Medulla oblongata (tissue), 1 donor: ENCODE data around the gene AZU1.

Experiments used
- DNase-seq: peaks from one replicate; pipeline ENCODE4 v3.0.0-alpha.2; 2015; ENCODE audit errors: extremely low spot score

The AZU1 gene, protein sequence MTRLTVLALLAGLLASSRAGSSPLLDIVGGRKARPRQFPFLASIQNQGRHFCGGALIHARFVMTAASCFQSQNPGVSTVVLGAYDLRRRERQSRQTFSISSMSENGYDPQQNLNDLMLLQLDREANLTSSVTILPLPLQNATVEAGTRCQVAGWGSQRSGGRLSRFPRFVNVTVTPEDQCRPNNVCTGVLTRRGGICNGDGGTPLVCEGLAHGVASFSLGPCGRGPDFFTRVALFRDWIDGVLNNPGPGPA

DNA sequence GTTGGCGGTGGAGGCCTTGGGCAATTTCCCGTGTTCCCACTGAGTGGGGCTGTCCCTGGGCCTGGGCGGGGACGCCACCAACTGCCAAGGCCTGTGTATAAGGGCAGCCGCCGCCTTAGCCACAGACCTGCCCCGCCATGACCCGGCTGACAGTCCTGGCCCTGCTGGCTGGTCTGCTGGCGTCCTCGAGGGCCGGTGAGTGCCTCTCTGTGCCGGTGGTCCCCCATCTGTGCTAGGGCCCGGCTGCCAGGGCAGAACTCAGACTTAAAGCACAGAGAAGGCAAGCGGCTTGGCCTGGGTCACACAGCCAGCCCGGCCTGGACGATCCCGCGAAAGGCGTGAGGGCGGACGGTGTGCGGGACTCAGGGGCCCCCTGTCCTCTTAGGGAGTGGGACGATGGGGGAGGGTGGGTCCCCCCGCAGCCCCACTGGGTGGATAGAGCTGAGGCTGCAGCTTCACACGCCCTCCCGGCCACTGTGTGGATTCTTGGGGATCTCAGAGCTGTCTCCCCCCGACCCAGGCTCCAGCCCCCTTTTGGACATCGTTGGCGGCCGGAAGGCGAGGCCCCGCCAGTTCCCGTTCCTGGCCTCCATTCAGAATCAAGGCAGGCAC, at the start of gene AZU1:
AZU1 (plus strand) TSS at position 128 of the 612 bp plus-strand sequence; CDS start at position 138, 10 bp downstream.
- no peak for DNase-seq

DNA sequence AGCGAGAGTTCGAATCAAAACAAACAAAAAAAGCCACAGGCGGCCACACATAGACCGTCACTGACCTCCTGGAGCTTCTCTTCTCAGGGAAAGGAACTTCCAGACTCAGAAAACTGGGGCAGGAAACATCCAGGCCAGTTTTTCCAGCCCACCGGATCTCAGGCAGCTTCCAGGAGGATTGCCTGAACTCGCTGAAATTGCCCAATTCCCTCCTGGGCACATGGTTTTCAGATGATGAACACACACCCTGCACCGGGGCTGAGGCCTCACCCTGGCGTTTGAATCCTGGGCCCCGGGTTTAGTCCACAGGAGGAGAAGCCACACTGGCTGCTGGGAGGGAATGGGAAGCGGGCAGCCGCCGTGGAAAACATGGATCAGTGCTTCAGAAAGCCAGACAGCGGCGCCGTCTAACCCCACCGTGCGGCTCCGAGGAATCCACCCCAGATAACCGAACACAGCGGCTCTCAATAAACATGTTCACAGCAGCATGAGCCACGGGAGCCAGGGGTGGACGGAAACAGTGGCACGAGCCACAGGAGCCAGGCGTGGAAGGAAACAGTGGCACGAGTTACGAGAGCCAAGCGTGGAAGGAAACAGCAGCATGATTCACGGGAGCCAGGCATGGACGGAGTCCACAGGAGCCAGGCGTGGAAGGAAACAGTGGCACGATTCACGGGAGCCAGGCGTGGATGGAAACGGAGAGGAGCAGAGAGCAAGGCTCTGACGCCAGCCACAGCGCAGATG, 48.6 kb upstream of the AZU1 start:
- no peak for DNase-seq

DNA sequence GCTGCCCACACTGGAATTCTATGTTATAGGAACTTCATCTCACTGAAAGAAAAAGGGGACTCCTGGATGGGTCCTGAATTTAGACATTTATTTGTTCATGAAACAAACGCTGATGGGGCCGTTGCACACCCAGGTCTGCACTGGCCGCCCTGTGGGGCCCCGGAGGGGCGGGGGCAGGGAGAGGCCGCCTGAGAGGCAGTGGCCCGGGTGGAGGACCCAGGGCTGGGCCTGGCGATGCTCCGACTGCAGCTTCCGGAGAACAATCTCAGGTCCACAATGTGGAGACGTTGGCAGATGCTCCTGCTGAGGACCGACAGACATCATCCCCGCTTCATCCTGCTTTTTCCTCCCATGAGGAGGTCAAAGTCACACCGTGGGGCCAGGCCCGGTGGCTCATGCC, 46.7 kb upstream of the AZU1 start:
- no peak for DNase-seq

DNA sequence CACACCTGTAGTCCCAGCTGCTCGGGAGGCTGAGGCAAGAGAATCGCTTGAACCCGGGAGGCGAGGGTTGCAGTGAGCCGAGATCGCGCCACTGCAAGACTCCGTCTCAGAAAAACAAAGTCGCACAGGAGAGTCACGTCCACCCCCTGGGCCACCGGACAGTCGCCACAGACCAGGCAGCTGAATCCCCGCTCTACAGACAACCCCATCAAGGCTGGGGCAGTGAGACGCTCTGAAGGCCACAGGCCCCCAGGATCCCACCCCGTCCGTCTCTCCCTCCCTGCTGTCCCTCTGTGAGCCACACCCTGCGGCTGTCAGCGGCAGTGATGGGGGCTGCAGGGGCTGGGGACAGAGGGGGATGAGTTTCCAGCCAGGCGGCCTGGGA, 45.8 kb upstream of the AZU1 start:
- DNase-seq: no peak

DNA sequence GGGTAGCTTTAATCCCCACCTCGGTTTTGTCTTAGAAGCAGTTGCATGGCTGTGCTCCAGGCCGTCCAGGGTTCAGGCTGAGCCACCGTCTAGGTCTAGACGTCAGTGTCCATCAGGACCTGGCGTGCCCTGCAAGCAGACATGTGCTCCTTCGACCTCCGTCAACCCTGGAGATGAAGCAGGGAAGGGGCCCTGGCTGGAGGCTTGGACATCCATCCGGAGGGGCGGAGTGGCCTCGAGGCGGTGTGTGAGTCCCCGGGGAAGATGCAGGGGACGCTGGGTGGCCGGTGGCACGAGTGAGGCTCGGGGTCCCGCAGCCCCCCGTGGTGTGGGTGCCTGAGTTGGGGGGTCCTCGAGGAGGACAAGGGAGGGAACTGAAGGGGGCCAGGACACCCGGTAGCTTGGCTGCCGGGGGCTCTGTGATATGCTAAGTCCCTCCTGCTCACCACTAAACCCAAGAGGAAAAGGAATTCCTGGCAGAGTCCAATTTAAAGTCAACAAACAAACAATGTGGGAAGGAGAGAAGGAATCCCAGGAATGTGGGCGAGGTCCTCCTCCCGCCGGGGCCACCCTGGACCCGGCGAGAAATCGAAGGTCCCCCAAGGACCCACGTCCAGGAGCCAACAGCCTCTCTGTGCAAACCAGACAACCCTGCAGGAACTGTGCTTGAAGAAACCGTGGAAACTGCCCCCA, 45.3 kb upstream of the AZU1 start:
- no peak for DNase-seq

DNA sequence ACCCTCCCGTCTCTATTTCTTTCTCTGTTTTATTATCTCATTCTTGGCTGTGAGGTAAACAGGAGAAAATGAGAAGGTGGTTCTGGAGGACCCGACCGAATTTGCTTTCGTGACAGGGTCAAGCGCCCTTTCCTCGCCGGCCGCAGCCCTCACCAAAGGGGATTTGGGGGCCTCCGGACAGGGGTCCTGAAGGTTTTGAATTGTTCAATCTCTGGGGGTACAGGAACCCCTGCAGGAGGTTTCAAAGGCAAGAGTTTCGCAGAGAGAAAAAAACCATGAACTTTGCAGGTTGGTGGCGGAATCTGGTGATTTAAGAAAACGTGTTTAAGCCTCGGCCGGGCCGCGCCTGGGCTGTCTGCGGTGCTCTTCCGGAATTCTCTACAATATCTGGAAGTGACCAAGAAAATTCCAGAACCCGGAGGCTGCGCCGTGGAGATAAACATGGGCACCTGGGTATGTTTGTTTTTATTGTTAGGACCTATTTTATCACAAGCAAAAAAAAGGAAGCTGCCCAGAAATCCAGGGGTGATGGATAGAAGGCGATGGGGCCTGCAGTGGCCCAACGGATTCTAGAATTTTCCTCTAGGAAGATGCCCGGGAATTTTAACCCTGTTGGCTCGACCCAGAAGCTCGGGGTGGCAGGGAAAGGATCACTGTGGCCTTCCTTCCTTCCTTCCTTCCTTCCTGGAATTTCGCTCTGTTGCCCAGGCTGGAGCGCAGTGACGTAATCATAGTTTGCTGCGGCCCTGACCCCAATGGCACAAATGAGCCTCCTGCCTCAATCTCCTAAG, 44.6 kb upstream of the AZU1 start:
- DNase-seq: no peak

DNA sequence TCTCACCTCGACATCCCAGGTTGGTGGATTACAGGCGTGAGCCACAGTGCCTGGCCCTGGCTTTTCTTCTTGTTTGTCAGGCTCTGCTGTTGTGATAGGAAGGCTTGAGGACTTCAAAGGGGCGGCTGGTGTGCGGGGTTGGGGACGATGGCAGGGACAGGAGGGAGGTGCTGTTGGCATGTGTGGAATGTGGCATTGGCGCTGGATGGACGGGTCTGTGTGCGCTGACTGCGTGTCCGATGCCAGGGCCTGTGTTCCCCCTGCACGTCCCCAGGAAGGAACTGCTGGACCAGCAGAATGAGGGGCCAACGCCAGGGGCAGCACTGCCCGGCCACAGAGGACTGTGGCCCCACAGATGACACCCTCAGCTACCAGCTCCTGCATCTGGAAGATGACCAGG, 43.1 kb upstream of the AZU1 start:
- DNase-seq: no peak

DNA sequence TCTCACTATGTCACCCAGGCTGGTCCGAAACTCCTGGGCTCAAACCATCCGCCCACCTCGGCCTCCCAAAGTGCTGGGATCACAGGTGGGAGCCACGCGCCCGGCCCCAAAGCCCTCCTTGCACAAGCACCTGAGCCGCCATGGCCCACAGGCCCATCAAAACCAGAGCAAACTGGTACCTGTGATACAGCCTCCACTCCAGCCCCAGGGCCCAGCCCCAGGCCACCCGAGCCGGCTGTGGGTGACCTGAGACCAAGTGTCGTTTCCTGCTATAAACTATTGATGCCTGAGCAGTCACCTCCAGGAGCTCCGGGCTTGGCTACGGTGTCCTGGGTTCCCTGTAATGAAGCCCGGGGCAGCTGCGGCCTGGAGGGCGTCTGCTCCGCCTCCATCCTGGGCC, 40.1 kb upstream of the AZU1 start:
- DNase-seq: no peak

DNA sequence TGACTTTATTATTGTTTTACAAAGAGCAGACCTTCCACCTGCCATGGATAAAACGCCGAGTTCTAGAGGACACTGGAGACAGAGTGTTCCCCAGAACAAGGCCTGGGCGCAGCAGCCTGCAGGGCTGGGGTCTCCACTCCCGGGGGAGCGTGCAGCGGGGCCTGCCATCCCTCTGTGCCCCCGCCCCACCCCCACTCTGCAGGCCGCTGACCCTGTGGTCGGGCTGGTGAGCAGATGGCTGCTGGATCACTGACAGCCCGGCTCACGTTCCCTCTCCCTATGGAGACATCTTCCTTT, 39.0 kb upstream of the AZU1 start:
- DNase-seq: no peak

DNA sequence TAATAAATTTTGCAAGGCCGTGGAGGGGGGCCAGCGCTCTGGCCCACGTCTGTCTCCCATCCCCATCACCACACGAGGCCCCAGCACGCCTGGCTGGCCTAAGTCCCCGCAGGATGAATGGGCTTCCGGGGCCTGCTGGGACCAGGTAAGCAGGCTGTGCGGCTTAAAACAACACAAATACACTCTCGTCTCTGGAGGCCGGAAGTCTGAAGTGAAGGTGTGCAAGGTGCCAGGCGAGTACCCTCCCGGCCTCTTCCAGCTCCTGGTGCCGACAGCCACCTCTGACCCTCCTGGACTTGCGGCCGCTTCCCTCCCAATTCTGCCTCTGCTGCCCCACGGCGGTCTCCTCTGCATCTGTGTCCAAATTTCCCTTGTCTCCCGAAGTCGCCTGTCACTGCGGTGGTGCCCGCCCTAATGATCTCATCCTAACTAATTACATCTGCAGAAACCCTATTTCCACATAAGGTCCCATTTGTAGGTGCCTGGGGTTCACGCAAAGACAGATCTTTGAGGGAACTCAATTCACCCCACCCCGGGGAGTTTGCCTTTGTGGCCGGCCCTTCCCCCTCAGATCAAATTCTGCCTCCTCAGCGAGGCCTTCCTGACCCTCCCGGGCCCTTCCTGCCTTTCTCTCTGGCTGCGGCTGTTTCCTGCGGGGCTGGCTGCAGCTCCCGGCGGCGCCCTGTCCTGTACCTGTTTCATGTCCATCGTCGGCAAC, 38.5 kb upstream of the AZU1 start:
- DNase-seq: no peak

DNA sequence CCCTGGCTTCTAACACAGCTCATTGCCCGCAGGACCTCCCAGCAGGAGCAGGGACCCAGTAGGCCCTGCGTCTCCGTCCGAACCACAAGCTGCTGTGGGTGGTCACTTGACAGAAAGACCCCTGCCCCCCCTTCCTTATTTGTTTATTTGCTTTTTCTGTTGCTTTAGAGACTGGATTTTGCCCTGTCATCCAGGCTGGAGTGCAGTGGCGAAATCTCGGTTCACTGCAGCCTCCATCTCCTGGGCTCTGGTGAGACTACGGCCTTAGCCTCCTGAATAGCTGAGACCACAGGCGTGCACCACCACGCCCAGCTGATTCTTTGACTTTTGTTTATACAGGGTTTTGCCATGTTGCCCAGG, 38.0 kb upstream of the AZU1 start:
- DNase-seq: no peak

DNA sequence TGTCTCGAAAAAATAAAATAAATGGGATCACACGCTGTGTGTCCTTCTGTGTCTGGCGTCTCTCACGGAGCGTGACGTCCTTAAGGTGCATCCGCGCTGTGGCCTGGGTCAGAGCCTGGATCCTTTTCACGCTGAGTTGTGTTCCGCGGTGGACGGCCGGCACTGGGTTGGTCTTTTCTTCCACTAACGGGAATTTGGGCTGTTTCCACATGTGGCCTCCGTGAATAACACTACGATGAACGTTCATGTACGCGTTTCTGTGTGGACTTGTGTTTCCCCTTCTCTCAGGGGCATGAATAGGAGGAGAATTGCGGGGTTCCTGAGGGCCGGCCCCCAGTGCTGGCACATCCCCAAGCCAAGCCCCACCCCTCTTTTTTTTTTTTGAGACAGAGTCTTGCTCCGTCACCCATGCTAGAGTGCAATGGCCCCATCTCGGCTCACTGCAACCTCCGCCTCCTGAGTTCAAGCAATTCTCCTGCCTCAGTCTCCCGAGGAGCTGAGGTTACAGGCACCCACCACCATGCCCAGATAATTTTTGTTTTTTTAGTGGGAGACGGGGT, 36.5 kb upstream of the AZU1 start:
- no peak for DNase-seq

DNA sequence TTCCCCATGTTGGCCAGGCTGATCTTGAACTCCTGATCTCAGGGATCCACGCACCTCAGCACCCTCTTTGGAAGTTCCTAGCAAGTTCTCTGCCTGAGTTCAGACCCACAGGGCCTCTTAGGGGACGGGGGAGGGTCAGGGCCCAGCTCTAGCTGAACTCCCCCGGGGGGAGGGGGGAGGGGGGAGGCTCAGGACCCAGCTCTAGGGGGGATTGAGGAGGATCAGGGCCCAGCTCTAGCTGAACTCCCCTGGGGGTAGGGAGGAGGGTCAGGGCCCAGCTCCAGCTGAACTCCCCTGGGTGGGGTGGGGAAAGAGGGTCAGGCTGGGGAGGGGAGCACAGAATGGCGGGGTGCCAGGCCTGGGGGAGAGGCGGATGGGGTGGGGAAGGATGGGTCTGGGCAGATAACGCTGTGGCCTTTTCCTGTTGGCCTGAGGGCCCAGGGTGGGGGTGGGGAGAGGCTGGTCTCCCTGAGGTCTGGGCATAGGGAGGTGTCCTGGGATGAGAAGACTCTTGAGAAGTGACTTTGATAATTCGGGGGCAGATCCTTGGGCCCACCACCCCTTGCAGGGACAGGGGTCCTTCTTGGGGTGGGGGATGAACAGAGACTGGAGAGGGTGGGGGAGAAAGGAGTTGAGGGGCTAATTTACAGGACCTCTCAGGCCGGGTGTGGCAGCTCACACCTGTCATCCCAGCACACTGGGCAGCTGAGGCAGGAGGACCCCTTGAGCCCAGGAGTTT, 35.9 kb upstream of the AZU1 start:
- DNase-seq: no peak

DNA sequence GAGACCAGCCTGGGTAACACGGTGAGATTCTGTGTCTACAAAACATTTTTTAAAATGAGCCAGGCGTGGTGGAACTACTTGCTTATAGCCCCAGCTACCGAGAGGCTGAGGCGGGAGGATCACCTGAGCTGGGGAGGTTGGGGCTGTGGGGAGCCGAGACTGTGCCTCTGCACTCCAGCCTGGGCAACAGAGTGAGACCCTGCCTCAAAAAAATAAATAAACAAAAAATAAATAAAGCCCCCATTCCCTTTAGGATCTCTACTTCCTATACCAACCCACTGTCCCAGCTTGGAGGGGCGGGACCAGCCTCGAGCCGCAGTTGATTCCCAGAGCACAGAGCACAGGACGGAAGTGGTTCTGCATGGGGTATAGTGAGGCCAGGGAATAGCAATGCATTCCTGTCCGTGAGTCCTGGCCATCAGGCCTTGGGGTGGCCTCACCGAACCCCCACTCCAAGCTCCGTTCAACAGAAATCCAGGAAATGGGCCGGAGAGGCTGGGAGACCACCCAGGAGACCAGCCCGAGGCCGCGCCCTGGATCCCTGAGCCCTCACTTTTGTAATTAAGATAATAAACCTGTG, 35.2 kb upstream of the AZU1 start:
- no peak for DNase-seq

DNA sequence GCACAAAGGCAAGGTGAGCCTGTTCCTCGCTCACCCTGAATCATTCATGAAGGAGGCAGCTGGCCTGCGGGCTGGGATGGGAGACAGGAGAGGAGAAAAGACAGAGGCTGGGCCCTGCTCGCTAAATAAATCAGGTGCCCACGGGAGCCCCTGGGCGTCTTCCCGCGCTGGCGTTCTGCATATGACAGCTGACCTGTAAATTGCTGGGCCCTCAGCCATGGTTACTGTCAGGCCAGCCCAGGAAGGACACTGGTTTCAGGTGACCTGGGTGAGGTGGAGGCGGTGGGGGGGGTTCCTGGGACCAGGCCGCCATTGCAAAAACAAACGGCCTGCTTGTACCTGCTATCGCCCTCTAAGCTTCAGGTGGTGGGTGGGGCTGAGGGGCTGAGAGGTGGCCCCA, 33.8 kb upstream of the AZU1 start:
- DNase-seq: no peak

DNA sequence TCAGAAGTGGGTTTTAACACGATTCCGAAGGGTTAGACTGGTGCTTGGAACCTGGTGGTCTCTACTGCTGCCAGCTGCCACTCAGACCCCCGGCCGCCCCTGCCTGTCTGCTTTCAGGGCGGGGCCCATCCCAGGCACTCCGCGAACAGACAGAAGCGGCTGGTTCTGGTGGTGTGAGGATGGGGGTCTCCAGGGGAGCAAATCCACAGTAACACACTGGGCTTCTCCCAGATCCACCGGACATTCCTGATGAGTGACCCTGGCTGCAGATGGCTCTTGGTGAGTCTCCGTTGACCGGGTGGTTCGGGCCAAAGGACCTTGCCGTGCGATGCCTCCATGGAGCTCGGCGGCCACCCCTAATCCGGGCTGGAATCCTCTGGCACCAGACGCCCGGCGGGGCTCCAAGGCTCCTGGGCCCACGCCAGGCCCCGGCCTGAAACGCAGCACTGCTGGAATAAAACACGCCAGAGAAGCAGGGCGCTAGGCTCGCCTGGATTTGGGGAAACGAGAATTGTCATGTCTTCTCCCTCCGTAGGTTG, 32.5 kb upstream of the AZU1 start:
- no peak for DNase-seq

DNA sequence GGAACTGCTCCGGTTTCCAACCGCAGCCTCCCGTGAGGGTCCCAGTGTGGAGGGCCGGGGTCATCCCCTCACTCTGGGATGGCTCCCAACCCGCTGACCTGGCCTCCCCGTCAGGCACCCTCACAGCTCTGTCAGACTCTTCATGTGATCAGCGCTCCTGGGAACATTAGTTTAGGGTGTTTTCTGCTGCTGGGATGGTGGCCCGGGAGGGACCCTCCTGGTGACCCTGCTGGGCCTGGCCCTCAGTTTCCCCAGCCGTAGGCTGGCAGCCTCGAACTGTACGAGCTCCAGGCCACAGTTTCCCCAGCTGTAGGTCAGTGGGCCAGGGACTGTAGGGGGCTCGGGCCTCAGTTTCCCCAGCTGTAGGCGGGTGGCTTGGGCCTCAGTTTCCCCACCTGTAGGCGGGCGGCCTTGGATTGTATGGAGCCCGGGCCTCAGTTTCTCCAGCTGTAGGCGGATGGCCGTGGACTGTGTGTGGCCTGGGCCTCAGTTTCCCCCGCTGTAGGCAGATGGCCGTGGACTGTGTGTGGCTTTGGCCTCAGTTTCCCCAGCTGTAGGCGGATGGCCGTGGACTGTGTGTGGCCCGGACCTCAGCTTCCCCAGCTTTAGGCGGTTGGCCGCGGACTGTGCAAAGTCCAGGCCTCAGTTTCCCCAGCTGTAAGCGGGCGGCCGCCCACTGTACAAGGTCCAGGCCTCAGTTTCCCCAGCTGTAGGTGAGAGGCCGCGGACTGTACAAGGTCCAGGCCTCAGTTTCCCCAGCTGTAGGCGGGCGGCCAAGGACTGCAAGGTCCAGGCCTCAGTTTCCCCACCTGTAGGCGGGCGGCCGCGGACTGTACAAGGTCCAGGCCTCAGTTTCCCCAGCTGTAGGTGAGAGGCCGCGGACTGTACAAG, 31.7 kb upstream of the AZU1 start:
- no peak for DNase-seq

DNA sequence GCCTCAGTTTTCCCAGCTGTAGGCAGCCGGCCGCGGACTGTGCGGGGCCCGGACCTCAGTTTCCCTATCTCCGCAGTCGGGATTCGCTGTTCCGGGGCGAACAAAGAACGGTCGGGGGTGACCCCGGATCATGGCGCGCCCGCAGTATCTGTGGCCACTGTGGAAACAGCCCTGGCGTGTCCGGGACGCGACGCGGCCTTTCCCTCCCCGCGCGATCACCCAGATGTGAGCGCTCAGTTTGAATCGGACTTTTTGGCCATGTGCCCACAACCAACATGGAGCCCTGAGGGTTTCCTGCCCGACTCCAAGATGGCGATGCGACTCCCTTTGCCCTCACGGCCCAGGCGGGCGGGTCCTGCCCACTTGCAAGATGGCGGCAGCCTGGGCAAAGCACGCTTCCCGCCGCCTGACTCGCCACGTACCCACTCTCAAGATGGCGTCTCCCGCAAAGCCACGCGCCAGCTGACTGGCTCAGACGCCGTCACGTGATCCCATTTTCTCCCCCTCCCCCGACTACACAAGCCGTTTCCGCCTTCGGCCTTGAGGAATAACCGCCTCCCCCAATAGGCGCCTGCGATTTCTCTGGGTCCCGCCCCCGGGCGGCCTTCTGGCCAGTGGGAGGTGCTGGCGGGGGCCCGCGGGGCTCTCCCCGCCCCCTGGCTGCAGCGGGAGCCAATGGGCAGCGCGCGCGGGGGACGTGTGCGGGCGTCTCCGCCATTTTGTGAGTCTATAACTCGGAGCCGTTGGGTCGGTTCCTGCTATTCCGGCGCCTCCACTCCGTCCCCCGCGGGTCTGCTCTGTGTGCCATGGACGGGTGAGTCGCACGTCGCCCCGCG, 30.7 kb upstream of the AZU1 start, which contains the start of gene PTBP1:
PTBP1 (plus strand) TSS at position 761 of the 836 bp plus-strand sequence; CDS start at position 807, 46 bp downstream.
- DNase-seq: peak; percentile 100
